ENCODE results near the gene FAM181A. TPM values are rescaled to one million over a fixed set of nuclear protein-coding genes. Genes with fewer than 3 reads are reported as not detected.

The FAM181A gene
- total and polyA plus RNA-seq, 2 of the 4 experiments (the other 2 are of a cell fraction) = not detected

GRCh38 chr14:93947282-93947681 lies 20.1 kb downstream of the FAM181A start:
- Histone ChIP-seq H4K5ac (ENCODE audit: low read depth, low read length) (no peak overlapping the region), H2AFZ (replicated peaks; ENCODE audit: low read length, poor library complexity) (no peak overlapping the region), H2BK5ac (ENCODE audit: low read depth, low read length, poor library complexity, severe bottlenecking) (no peak overlapping the region), H3K9me3 (ENCODE audit: control insufficient read depth, insufficient read depth, low read length) (no peaks in the 10 kb centered on the region), H3K23ac (ENCODE audit: low read depth, low read length) (no peak overlapping the region), H3K9me1 (ENCODE audit: insufficient read depth, low read length) (no peaks in the 10 kb centered on the region), H2BK15ac (ENCODE audit: low read depth, low read length) (no peak overlapping the region), H3K36me3 (ENCODE audit: control insufficient read depth, insufficient read depth, low read length) (no peaks in the 10 kb centered on the region), H3K27ac (ENCODE audit: insufficient read depth, low read length) (no peak overlapping the region), H4K20me1 (ENCODE audit: insufficient read depth, low read length) (no peaks in the 10 kb centered on the region), H3K14ac (replicated peaks; ENCODE audit: low read depth, low read length) (no peak overlapping the region), H4K8ac (ENCODE audit: low read depth in 2 of 2, low read length in 2 of 2) (no peak overlapping the region), H2BK20ac (ENCODE audit: low read depth, low read length) (no peak overlapping the region), H3K4me2 (ENCODE audit: low read depth, low read length) (no peak overlapping the region), H3K79me1 (ENCODE audit: low read depth in 1 of 2, low read length in 2 of 2) (no peaks in the 10 kb centered on the region), H4K91ac (ENCODE audit: insufficient read depth, low read depth, low read length) (no peak overlapping the region), H3K27me3 (ENCODE audit: control insufficient read depth, insufficient read depth, low read length) (no peaks in the 10 kb centered on the region; the same call in 1 of the 2 replicates), H3K4ac (ENCODE audit: low read depth, low read length) (no peak overlapping the region), H3K56ac (ENCODE audit: extremely low read depth, insufficient read depth, low read length) (no peak overlapping the region), H3K9ac (ENCODE audit: low read depth, low read length) (no peak overlapping the region), H2BK120ac (ENCODE audit: low read depth, low read length) (no peak overlapping the region), H3K18ac (ENCODE audit: low read depth, low read length) (no peak overlapping the region), H3K4me1 (ENCODE audit: control insufficient read depth, insufficient read depth, low read length) (no peaks in the 10 kb centered on the region), H3K4me3 (ENCODE audit: insufficient read depth, low read depth, low read length) (no peak overlapping the region), H2AK9ac (replicated peaks; ENCODE audit: low read depth, low read length, poor library complexity) (no peak overlapping the region), H2AK5ac (ENCODE audit: low read depth, low read length) (peak overlapping the region; percentile 24; the same call in 1 of the 2 replicates)
- DNase-seq = no peak
- in situ Hi-C loops (cut with MboI; ENCODE audit: low sequenced_read_pairs) = loop anchor here (10.0 kb wide), 1 partner anchor 188 kb away; no protein-coding TSS in a partner anchor
- BruUV-seq (replicated peaks) = no TSS peak
- dilution Hi-C loops (cut with HindIII; ENCODE audit: low sequenced_read_pairs, unreplicated experiment) = no loop called here
- POLR2A ChIA-PET (ENCODE audit: unreplicated experiment) = no interaction called here
- WGBS, 2 experiments (ENCODE audit: extremely low coverage in 2 of 2, insufficient read length in 1 of 2) = 79% methylated on average over 4 of the region's 19 CpGs; no CpG with 5 or more reads in 1 of the 2 experiments
- no peak for ATAC-seq (ENCODE audit: low read depth)
- CTCF ChIA-PET = no interaction called here
- intact Hi-C loops (cut with micrococcal nuclease) = no loop called here
- TF ChIP-seq SMC3 (IDR thresholded peaks at IDR 0.05; ENCODE audit: low read depth, low read length) (no peak), FOS (IDR thresholded peaks at IDR 0.05; ENCODE audit: low read depth, low read length) (no peak), USF2 (IDR thresholded peaks at IDR 0.05; ENCODE audit: low read depth, low read length) (no peak), RCOR1 (IDR thresholded peaks at IDR 0.05; ENCODE audit: insufficient replicate concordance, low read length) (no peak), MXI1 (IDR thresholded peaks at IDR 0.05; ENCODE audit: borderline replicate concordance, low read depth, low read length) (no peak), CHD1 (IDR thresholded peaks at IDR 0.05; ENCODE audit: low read depth, low read length) (no peak), BHLHE40 (IDR thresholded peaks at IDR 0.05; ENCODE audit: low read depth, low read length) (no peak), RAD21 (IDR thresholded peaks at IDR 0.05; ENCODE audit: low read length) (no peak)
